Measurements from ENCODE around the gene LSM11. TPM values are rescaled to one million over a fixed set of nuclear protein-coding genes. Genes with fewer than 3 reads are reported as not detected.

Gene LSM11
- total RNA-seq, 1 donor from 2014 or later = 90.1 TPM

GRCh38 chr5:157732130-157732514, 11.4 kb upstream of the LSM11 start:
- no peak for FAIRE-seq
- DNase-seq (ENCODE audit: low spot score in 2 of 2) = no peak

GRCh38 chr5:157732596-157733262, 10.8 kb upstream of the LSM11 start:
- no peak for DNase-seq (ENCODE audit: low spot score in 2 of 2)
- no peak for FAIRE-seq

- FAIRE-seq (no peak), DNase-seq (ENCODE audit: low spot score in 2 of 2) (no peak)
Observed at GRCh38 chr5:157734436-157734835, 9.1 kb upstream of the LSM11 start.

- FAIRE-seq = no peak
- no peak for DNase-seq (ENCODE audit: low spot score in 2 of 2)
Observed at GRCh38 chr5:157735991-157736390, 7.5 kb upstream of the LSM11 start.

- no peak for DNase-seq (ENCODE audit: low spot score in 2 of 2)
- FAIRE-seq = no peak
Observed at GRCh38 chr5:157739388-157740228, 3.9 kb upstream of the LSM11 start.

- DNase-seq (ENCODE audit: low spot score in 2 of 2) (no peak), FAIRE-seq (no peak)
Observed at GRCh38 chr5:157740229-157740610, 3.3 kb upstream of the LSM11 start.

- no peak for FAIRE-seq
- no peak for DNase-seq (ENCODE audit: low spot score in 2 of 2)
Observed at GRCh38 chr5:157741131-157741530, 2.4 kb upstream of the LSM11 start.

- DNase-seq (ENCODE audit: low spot score in 2 of 2) = peak; percentile 27 to 45
- FAIRE-seq = no peak
Observed at GRCh38 chr5:157744051-157745011, 819 bp downstream of the LSM11 start.

GRCh38 chr5:157745041-157745456, 1.5 kb downstream of the LSM11 start:
- no peak for FAIRE-seq
- DNase-seq (ENCODE audit: low spot score in 2 of 2) = no peak

GRCh38 chr5:157747173-157747740, 3.7 kb downstream of the LSM11 start:
- no peak for FAIRE-seq
- DNase-seq (ENCODE audit: low spot score in 2 of 2) = no peak

GRCh38 chr5:157747766-157748700, 4.5 kb downstream of the LSM11 start:
- FAIRE-seq = no peak

GRCh38 chr5:157748760-157749461, 5.4 kb downstream of the LSM11 start:
- peak in 1 of 2 donors; percentile 28 for DNase-seq (ENCODE audit: low spot score in 2 of 2)
- no peak for FAIRE-seq

More at GRCh38 chr5:157747766-157748700, 4.5 kb downstream of the LSM11 start:
- no peak for DNase-seq (ENCODE audit: low spot score in 2 of 2)

GRCh38 chr5:157749462-157749799, 5.9 kb downstream of the LSM11 start:
- FAIRE-seq (no peak), DNase-seq (ENCODE audit: low spot score in 2 of 2) (no peak)

GRCh38 chr5:157750320-157750719, 6.8 kb downstream of the LSM11 start:
- FAIRE-seq = no peak
- DNase-seq (ENCODE audit: low spot score in 2 of 2) = no peak

- no peak for FAIRE-seq
Observed at GRCh38 chr5:157756122-157756521, 12.6 kb downstream of the LSM11 start.

GRCh38 chr5:157758706-157759105, 15.2 kb downstream of the LSM11 start:
- FAIRE-seq (no peak), DNase-seq (ENCODE audit: low spot score in 2 of 2) (no peak)

More at GRCh38 chr5:157756122-157756521, 12.6 kb downstream of the LSM11 start:
- no peak for DNase-seq (ENCODE audit: low spot score in 2 of 2)

GRCh38 chr5:157761690-157762621, 18.4 kb downstream of the LSM11 start:
- peak in 1 of 2 donors; percentile 48 for DNase-seq (ENCODE audit: low spot score in 2 of 2)
- FAIRE-seq = peak; percentile 33

GRCh38 chr5:157764531-157764930, 21.0 kb downstream of the LSM11 start:
- FAIRE-seq (no peak), DNase-seq (ENCODE audit: low spot score in 2 of 2) (no peak)
